Fibroblast of lung (primary cell): ENCODE results near the gene AMFR.
A peak's percentile ranks its signal among the peaks of the same experiment; 100 is the strongest.

Experiments
- EZH2 ChIP-seq: IDR thresholded peaks from 2 replicates; pipeline ENCODE4 v1.5.1; 2012; ENCODE audit warnings: low read length, control low read depth, mild to moderate bottlenecking; ENCODE audit errors: missing control alignments
- TF ChIP-seq, protein P1 (sequence below), 2 donors: IDR thresholded peaks in 1 of 2; conservative IDR thresholded peaks in 1 of 2; 1 replicate in 1 of 2; 2 replicates in 1 of 2; pipeline ENCODE4 v1.5.1; 2011 to 2012; ENCODE audit warnings: low read length in 2 of 2, control low read depth in 1 of 2, inconsistent platforms in 1 of 2, low read depth in 1 of 2, mild to moderate bottlenecking in 1 of 2

GRCh38 chr16:56317998-56318826 lies 107.1 kb downstream of the AMFR start:
- TF ChIP-seq, protein P1, sequence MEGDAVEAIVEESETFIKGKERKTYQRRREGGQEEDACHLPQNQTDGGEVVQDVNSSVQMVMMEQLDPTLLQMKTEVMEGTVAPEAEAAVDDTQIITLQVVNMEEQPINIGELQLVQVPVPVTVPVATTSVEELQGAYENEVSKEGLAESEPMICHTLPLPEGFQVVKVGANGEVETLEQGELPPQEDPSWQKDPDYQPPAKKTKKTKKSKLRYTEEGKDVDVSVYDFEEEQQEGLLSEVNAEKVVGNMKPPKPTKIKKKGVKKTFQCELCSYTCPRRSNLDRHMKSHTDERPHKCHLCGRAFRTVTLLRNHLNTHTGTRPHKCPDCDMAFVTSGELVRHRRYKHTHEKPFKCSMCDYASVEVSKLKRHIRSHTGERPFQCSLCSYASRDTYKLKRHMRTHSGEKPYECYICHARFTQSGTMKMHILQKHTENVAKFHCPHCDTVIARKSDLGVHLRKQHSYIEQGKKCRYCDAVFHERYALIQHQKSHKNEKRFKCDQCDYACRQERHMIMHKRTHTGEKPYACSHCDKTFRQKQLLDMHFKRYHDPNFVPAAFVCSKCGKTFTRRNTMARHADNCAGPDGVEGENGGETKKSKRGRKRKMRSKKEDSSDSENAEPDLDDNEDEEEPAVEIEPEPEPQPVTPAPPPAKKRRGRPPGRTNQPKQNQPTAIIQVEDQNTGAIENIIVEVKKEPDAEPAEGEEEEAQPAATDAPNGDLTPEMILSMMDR (conservative IDR thresholded peaks at IDR 0.05 in 1 of 2, IDR thresholded peaks at IDR 0.05 in 1 of 2; ENCODE audit: low read depth in 1 of 2, low read length in 2 of 2): peak; percentile 89 to 90
- TF ChIP-seq EZH2: no peak
